ENCODE measurements around the gene LRP6.

The LRP6 gene

GRCh38 chr12:12210983-12211382 is 55.9 kb downstream of the LRP6 start:
- no peak for DNase-seq

DNA sequence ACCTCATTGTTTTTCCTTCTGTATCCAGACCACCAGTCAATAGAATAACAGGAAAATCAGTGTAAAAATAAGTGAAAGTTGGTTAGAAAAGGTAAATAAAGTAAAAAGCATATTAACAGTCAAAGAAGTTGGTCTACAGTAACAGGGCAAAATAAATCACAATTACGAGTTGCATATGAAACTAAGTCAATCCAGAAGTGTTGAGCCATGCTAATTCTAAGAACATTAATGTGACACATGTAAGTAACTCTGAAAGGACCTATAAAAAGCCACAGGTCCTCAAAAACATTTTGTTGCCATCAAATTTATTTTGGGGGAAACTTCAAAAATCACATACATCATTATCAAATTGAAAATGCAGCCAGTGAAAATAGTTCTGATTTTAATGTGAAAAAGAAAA is 56.4 kb downstream of the LRP6 start:
- no peak for DNase-seq

DNA sequence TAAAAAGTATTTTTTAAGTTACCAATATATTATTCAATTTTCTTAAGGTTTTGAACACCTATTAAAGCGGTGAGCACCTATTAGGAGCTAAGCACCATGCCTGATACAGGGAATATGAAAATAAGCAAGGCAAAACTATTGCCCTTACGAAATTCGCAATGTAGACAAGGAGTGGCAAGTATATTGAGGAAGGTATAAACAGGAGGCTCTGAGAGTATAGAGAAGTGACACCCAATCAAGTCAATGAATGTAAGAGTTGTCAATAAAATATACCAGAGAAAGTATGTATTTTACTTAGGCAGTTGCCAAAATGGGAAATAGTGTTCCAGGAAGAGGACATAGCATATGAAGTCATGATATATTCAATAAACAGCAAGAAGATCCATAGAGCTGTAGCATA is 57.2 kb downstream of the LRP6 start:
- no peak for DNase-seq

- no peak for DNase-seq
Observed at GRCh38 chr12:12209043-12209442, 57.8 kb downstream of the LRP6 start.

GRCh38 chr12:12207746-12208145 is 59.1 kb downstream of the LRP6 start:
- no peak for DNase-seq

GRCh38 chr12:12206776-12207388 is 60.0 kb downstream of the LRP6 start:
- DNase-seq: no peak

- no peak for DNase-seq
Observed at GRCh38 chr12:12202747-12203146, 64.1 kb downstream of the LRP6 start.

- DNase-seq: no peak
Observed at GRCh38 chr12:12202105-12202504, 64.7 kb downstream of the LRP6 start.

DNA sequence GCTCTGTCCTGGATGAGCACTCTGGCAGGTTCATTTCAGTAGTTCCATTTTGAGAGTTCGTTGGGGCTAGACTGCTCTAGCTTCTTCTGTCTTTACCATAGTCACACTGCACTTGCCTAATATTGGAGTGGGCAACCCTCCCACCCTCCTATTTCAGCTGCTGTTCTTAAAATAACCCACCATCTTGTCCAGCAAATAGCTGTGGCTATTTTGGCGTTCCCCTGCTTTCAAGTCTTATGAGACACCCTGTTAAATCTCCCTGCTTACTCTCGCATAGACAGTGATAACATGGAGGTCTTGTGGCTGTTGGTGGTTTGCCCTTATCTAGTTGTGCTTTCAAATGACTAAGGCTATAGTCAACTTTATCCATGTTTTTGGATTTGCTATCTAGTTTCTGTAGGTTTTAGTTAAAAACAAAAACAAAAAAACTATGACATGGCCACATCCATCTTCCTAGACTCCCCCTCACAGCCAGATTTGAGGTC is 65.5 kb downstream of the LRP6 start:
- no peak for DNase-seq

GRCh38 chr12:12200363-12200762 is 66.5 kb downstream of the LRP6 start:
- DNase-seq: no peak

DNA sequence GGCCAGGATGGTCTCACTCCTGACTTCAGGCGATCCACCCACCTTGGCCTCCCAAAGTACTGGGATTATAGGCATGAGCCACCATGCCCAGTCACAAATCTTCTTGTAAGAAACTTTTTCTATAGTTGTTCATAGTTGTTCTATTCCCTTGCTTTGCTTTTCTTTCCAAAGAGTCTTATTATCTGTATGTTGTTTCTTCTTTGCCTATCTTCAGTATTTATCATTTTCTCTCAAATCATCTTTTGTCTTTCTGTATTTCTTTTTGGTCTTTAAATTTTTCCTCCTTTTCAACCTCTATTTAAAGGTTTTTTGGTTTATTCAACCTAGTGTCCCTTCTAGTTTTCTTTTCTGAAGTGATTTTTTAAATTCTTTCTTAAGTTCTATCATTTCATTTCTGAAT is 68.7 kb downstream of the LRP6 start:
- no peak for DNase-seq

DNA sequence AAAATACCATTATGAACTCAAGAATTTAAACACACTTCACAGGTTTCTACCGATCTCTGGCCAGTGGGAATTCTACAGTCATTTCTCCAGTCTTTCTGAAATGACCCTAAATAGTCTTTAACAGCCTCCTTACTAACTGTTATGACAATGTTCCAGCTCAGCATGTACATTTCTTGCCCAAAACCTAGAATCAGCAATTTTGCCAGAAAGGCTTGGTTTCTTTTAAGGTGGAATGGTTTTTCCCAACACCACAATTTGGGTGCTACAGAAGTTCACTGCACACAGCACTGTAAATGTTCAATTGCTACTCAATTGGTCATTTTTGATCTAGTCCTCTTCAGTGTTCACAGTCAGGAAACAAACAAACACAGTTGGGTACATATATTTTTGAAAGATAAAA is 69.7 kb downstream of the LRP6 start:
- DNase-seq: no peak

DNA sequence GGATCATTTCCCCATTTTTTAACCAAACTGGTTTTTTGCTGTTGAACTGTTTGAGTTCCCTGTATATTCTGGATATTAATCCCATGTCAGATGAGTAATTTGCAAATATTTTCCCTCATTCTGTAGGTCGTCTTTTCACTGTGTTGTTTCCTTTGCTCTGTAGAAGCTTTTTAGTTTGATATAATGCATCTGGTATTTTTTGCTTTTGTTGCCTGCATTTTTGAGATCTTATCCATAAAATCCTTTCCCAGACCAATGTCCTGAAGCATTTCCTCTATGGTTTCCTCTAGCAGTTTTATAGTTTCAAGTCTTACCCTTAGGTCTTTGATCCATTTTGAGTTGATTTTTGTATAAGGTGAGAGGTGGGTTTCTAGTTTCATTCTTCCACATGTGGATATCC is 71.3 kb downstream of the LRP6 start:
- no peak for DNase-seq

DNA sequence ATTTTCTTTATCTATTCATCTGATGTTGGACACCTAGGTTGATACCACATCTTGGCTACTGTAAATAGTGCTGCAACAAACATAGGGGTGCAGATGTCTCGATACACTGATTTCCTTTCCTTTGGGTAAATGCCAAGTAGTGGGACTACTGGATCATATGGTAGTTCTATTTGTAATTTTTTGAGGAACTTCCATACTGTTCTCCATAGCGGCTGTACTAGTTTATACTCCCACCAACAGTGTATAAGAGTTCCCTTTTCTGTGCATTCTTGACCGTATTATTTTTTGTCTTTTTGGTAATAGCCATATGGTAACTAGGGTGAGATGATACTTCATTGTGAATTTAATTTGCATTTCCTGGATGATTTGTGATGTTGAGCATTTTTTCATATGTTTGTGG is 71.8 kb downstream of the LRP6 start:
- no peak for DNase-seq

DNA sequence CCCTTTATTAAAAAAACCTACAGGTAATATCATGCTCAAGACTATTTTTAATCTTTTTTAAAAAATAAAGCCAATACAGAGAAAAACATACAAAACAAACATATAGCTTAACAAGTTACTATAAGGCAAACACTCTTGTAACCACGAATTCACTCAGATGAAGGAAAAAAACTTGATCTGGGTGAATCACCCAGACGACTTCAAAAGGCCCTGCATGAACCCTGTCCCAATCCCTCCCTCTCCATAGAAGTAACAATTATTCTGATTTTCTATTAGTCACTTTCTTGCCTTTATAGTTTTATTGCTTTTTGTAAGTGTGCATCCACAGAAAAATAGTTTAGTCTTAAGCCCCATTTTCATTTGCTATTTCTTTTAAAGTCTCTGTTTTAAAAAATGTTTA is 72.6 kb downstream of the LRP6 start:
- no peak for DNase-seq

DNA sequence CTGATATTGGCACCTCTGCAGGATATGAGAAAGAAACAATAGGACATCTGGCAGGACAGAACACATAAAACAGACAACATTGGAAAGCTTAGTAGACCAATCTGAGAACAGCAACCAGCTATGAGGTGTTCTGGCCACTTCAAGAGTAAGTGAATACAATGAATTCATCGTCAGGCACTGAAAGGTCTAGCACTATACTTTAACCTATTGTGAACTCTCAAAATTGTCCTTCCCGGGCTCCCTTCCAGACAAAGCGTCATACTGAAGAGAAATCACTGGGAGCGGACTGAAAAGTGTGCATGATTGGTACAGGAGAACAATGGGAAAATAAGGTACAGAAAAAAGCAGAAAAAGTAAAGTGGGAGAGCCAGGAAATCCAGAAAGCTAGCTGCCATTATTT is 75.8 kb downstream of the LRP6 start:
- DNase-seq: no peak

- no peak for DNase-seq
Observed at GRCh38 chr12:12190087-12190809, 76.6 kb downstream of the LRP6 start.

DNA sequence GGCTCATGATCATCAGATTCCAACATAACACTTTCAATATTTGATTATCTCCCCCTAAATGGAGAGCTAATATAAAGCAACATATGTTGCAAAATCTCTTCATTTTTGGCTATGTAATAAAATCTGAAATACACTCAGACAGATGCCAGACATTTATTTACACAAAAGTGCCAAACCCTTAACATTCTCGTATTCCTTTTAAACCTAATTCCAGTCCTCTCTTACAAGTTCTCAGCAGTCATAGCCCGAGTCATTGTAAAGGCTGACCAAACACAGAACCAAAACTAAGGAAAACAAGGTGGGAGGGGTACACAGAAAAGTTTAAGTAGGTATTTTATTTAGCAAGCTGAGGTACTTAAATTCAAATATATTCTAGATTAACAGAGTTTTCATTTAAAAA is 81.4 kb downstream of the LRP6 start:
- DNase-seq: no peak

GRCh38 chr12:12182703-12183365 is 84.0 kb downstream of the LRP6 start:
- no peak for DNase-seq

DNA sequence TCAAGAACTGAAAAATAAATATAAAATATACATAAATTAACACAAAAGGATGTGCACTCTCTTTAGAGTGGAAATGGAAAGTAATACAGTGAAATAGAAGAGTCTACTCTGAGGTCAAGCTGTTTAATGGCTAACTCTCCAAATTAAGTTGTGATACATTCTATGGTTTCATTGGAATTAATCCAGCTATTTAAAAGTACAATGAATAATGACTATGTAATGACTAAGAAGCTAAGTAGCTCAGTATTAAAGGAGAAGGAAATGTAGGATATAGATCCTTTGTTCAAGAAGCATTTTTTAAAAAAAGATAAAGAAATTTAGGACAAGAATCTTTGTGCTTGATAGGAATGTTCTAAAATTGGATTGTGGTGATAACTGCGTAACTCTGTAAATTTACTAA is 85.3 kb downstream of the LRP6 start:
- DNase-seq: no peak

- DNase-seq: no peak
Observed at GRCh38 chr12:12180575-12180974, 86.3 kb downstream of the LRP6 start.

- DNase-seq: no peak
Observed at GRCh38 chr12:12180136-12180535, 86.7 kb downstream of the LRP6 start.

DNA sequence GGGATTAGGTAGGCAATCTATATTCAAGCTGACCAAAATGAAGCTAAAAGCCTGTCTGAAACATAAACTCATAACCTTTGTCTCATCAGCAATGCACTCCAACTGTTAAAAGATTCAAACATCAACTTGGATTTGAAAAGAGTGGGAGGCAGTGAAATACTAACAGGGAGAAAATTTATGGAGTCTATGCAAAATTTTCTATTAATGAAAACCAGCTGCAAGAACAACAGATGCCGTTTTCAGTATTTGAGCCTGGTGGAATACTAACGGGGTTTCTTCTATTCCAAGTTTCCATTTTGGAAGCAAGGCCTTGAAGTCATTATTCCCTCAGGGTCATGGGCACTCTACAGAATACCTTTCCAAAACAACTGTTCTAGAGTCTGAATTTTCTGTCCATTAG is 88.3 kb downstream of the LRP6 start:
- DNase-seq: no peak

GRCh38 chr12:12176402-12176801 is 90.4 kb downstream of the LRP6 start:
- DNase-seq: no peak

Measured in retina (tissue), 1 donor.